ENCODE results near the gene MCF2L2. TPM values are rescaled to one million over a fixed set of nuclear protein-coding genes. Genes with fewer than 3 reads are reported as not detected.

Gene MCF2L2
- total RNA-seq, 1 experiment from 2014 or later, result 3.9 TPM

GRCh38 chr3:183131186-183131725 lies 297.2 kb downstream of the MCF2L2 start:
- peaks cover 23% of the 10 kb centered on the region for H3K9me3 Mint-ChIP-seq (ENCODE audit: unreplicated experiment)
- no peak for DNase-seq
- no peaks in the 10 kb centered on the region for H3K27me3 Mint-ChIP-seq (ENCODE audit: insufficient read depth, unreplicated experiment)
- ChIA-PET POLR2A (no interaction called here), CTCF (no interaction called here)
- no peak overlapping the region for H3K4me3 ChIP-seq (ENCODE audit: low read depth, low read length)
- H3K27ac Mint-ChIP-seq (ENCODE audit: unreplicated experiment), result no peak overlapping the region
- no peak for TF ChIP-seq CTCF (IDR thresholded peaks at IDR 0.05; ENCODE audit: insufficient read depth in 1 of 2, low read depth in 1 of 2, low read length in 1 of 2, severe bottlenecking in 1 of 2, unreplicated experiment in 1 of 2)
- H3K36me3 ChIP-seq (ENCODE audit: control insufficient read depth, insufficient read depth, low read length), result no peaks in the 10 kb centered on the region
- H3K4me3 Mint-ChIP-seq (ENCODE audit: unreplicated experiment), result no peak overlapping the region
- H3K4me1 Mint-ChIP-seq (ENCODE audit: low read depth, unreplicated experiment), result no peaks in the 10 kb centered on the region
- no peaks in the 10 kb centered on the region; the same call in 1 of the 2 replicates for H3K9me3 ChIP-seq
- BruUV-seq (replicated peaks), result no TSS peak
- no peaks in the 10 kb centered on the region for H3K27me3 ChIP-seq (replicated peaks; ENCODE audit: control insufficient read depth, insufficient read depth, low read length)
- no peaks in the 10 kb centered on the region for H3K36me3 Mint-ChIP-seq (ENCODE audit: insufficient read depth, unreplicated experiment)
- intact Hi-C loops (cut with micrococcal nuclease; ENCODE audit: unreplicated experiment), result no loop called here
- H3K4me1 ChIP-seq, result no peaks in the 10 kb centered on the region

GRCh38 chr3:183129243-183129642 lies 299.2 kb downstream of the MCF2L2 start:
- no peaks in the 10 kb centered on the region for H3K36me3 ChIP-seq (ENCODE audit: control insufficient read depth, insufficient read depth, low read length)
- Mint-ChIP-seq H3K27ac (ENCODE audit: unreplicated experiment) (no peak overlapping the region), H3K27me3 (ENCODE audit: insufficient read depth, unreplicated experiment) (no peaks in the 10 kb centered on the region), H3K4me1 (ENCODE audit: low read depth, unreplicated experiment) (no peaks in the 10 kb centered on the region), H3K9me3 (ENCODE audit: unreplicated experiment) (peaks cover 23% of the 10 kb centered on the region), H3K36me3 (ENCODE audit: insufficient read depth, unreplicated experiment) (no peaks in the 10 kb centered on the region), H3K4me3 (ENCODE audit: unreplicated experiment) (no peak overlapping the region)
- no peak for TF ChIP-seq CTCF (IDR thresholded peaks at IDR 0.05; ENCODE audit: insufficient read depth in 1 of 2, low read depth in 1 of 2, low read length in 1 of 2, severe bottlenecking in 1 of 2, unreplicated experiment in 1 of 2)
- no TSS peak for BruUV-seq (replicated peaks)
- H3K4me3 ChIP-seq (ENCODE audit: low read depth, low read length), result no peak overlapping the region
- DNase-seq, result no peak
- ChIA-PET CTCF (interaction anchor here (0.7 kb wide), 1 partner anchor 324 kb away, joined by 3 read pairs; no protein-coding TSS in a partner anchor), POLR2A (no interaction called here)
- intact Hi-C loops (cut with micrococcal nuclease; ENCODE audit: unreplicated experiment), result no loop called here
- H3K9me3 ChIP-seq, result no peaks in the 10 kb centered on the region; the same call in 1 of the 2 replicates
- H3K4me1 ChIP-seq, result no peaks in the 10 kb centered on the region
- no peaks in the 10 kb centered on the region for H3K27me3 ChIP-seq (replicated peaks; ENCODE audit: control insufficient read depth, insufficient read depth, low read length)

GRCh38 chr3:183128709-183129108 lies 299.7 kb downstream of the MCF2L2 start:
- POLR2A ChIA-PET, result no interaction called here
- no peak for TF ChIP-seq CTCF (IDR thresholded peaks at IDR 0.05; ENCODE audit: insufficient read depth in 1 of 2, low read depth in 1 of 2, low read length in 1 of 2, severe bottlenecking in 1 of 2, unreplicated experiment in 1 of 2)
- intact Hi-C loops (cut with micrococcal nuclease; ENCODE audit: unreplicated experiment), result no loop called here
- no peak overlapping the region for H3K4me3 Mint-ChIP-seq (ENCODE audit: unreplicated experiment)
- Histone ChIP-seq H3K4me3 (ENCODE audit: low read depth, low read length) (no peak overlapping the region), H3K9me3 (no peaks in the 10 kb centered on the region; the same call in 1 of the 2 replicates), H3K27me3 (replicated peaks; ENCODE audit: control insufficient read depth, insufficient read depth, low read length) (no peaks in the 10 kb centered on the region), H3K36me3 (ENCODE audit: control insufficient read depth, insufficient read depth, low read length) (no peaks in the 10 kb centered on the region), H3K4me1 (no peaks in the 10 kb centered on the region)
- no peak overlapping the region for H3K27ac Mint-ChIP-seq (ENCODE audit: unreplicated experiment)
- no peak for DNase-seq
- no peaks in the 10 kb centered on the region for H3K36me3 Mint-ChIP-seq (ENCODE audit: insufficient read depth, unreplicated experiment)
- peaks cover 23% of the 10 kb centered on the region for H3K9me3 Mint-ChIP-seq (ENCODE audit: unreplicated experiment)
- CTCF ChIA-PET, result interaction anchor here (0.7 kb wide), 1 partner anchor 324 kb away, joined by 3 read pairs; no protein-coding TSS in a partner anchor
- no TSS peak for BruUV-seq (replicated peaks)
- H3K27me3 Mint-ChIP-seq (ENCODE audit: insufficient read depth, unreplicated experiment), result no peaks in the 10 kb centered on the region
- no peaks in the 10 kb centered on the region for H3K4me1 Mint-ChIP-seq (ENCODE audit: low read depth, unreplicated experiment)

Other genes with a start within 250 kb of the MCF2L2 start
- 9.4 and 10.9 TPM in 2 replicates for gene B3GNT5, start 175.4 kb downstream of the MCF2L2 start, total RNA-seq (2022)
- not detected in 2 replicates for gene KLHL6, start 127.1 kb upstream of the MCF2L2 start, total RNA-seq (2022)
- gene KLHL24, start 207.0 kb upstream of the MCF2L2 start, total RNA-seq (2022), result 16.8 and 17.6 TPM in 2 replicates

Measured in Caco-2 (cell line).